ENCODE data around the gene EDIL3. TPM values are rescaled to one million over a fixed set of nuclear protein-coding genes. Genes with fewer than 3 reads are reported as not detected.

Gene EDIL3
- total and polyA plus RNA-seq, 12 donors: 4.6 to 59.7 (median 13.7) TPM

GRCh38 chr5:84272771-84273516 is 111.7 kb downstream of the EDIL3 start:
- TF ChIP-seq POLR2A (IDR thresholded peaks at IDR 0.05): no peak
- no peak for TF ChIP-seq CTCF (IDR thresholded peaks at IDR 0.05)
- 65 to 70% (median 69%) methylated on average over 6 of the region's 6 CpGs for WGBS, 4 donors
- H3K4me1 ChIP-seq (replicated peaks in 1 of 2): no peaks in the 10 kb centered on the region
- no peaks in the 10 kb centered on the region for H3K9me3 ChIP-seq (replicated peaks in 1 of 3)
- H3K36me3 ChIP-seq (replicated peaks in 1 of 2): no peaks in the 10 kb centered on the region
- no peak for DNase-seq
- H3K4me3 ChIP-seq: no peak overlapping the region
- no peak overlapping the region for H3K27ac ChIP-seq
- no peaks in the 10 kb centered on the region for H3K27me3 ChIP-seq
- intact Hi-C loops (cut with DNase I): loop anchor here in 1 of 2 donors (10.0 kb wide), 1 partner anchor 772 kb away; no protein-coding TSS in a partner anchor

DNA sequence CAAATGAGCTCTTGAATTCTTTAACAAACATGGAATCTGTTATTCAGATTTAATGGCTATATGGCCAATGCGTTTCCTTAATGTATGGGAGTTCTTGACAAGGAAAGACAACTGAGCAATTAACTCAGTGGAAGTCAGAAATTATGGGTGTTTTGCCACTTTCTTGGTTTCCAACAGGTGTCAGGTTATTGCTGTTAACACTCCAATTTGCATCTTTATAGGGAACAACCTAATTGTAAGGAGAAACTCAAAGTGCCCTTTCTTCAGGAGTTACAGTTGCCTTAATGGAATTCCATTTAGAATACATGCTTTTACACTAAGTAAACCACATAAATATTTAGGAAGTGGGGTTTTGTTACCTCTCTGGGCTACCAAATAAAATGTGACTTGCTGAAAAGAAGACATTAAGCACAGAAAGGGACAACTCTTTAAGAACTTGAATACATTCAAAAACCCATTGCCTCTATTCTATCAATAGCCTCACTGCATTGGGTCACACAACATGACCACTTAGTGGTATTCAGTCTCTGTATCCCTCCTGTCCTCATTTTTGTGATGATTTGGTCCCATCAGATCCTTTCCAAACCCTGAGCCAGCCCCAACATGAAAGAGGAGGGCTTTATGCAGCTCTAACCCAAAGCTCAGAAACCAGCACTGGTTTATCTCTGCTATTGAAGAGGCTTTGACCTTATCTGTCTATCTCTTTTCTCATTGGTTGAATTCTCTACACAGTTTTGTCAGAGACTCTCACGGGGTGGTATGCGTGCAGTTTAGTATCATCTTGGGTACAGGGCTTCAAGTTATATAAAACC is 118.7 kb downstream of the EDIL3 start:
- intact Hi-C loops (cut with DNase I): no loop called here
- Histone ChIP-seq H3K4me1 (replicated peaks in 1 of 2) (no peaks in the 10 kb centered on the region), H3K27ac (no peak overlapping the region), H3K36me3 (replicated peaks in 1 of 2) (no peaks in the 10 kb centered on the region), H3K4me3 (no peak overlapping the region), H3K27me3 (no peaks in the 10 kb centered on the region), H3K9me3 (replicated peaks in 1 of 3) (no peaks in the 10 kb centered on the region)
- TF ChIP-seq POLR2A (IDR thresholded peaks at IDR 0.05) (no peak), CTCF (IDR thresholded peaks at IDR 0.05) (no peak)
- DNase-seq: no peak
- WGBS, 4 donors: 72 to 79% (median 75%) methylated on average over 3 of the region's 3 CpGs

GRCh38 chr5:84265130-84265529 is 119.5 kb downstream of the EDIL3 start:
- 49 to 67% (median 61%) methylated on average over 2 of the region's 2 CpGs for WGBS, 4 donors
- H3K9me3 ChIP-seq (replicated peaks in 1 of 3): no peaks in the 10 kb centered on the region
- H3K27ac ChIP-seq: no peak overlapping the region
- H3K27me3 ChIP-seq: no peaks in the 10 kb centered on the region
- intact Hi-C loops (cut with DNase I): no loop called here
- no peak for TF ChIP-seq CTCF (IDR thresholded peaks at IDR 0.05)
- no peak for TF ChIP-seq POLR2A (IDR thresholded peaks at IDR 0.05)
- H3K36me3 ChIP-seq (replicated peaks in 1 of 2): no peaks in the 10 kb centered on the region
- H3K4me1 ChIP-seq (replicated peaks in 1 of 2): no peaks in the 10 kb centered on the region
- no peak overlapping the region for H3K4me3 ChIP-seq
- no peak for DNase-seq

DNA sequence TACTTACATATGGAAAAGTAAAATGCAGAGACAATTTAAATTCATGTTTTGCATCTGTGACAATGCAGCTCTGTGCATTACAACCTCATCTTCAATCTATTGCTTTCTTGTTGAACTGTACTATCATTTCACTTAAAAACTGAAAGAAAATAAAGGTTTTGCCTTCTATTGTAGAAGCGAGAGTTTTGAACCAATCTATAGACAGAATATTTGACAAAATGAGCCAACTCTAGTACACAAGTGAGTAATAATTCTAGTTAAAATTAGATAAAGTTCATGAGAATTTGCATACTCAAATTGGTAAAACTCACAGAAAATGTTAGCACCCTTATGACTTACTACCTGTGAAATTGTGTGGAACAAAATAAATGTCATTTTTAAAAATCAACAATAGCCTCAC is 123.7 kb downstream of the EDIL3 start:
- WGBS, 4 donors: 86 to 98% (median 90%) methylated on average over 1 of the region's 1 CpG

More for the DNA sequence above, 123.7 kb downstream of the EDIL3 start:
- H3K36me3 ChIP-seq (replicated peaks in 1 of 2): no peaks in the 10 kb centered on the region
- intact Hi-C loops (cut with DNase I): no loop called here
- no peak overlapping the region for H3K27ac ChIP-seq
- H3K27me3 ChIP-seq: no peaks in the 10 kb centered on the region
- DNase-seq: no peak
- H3K4me1 ChIP-seq (replicated peaks in 1 of 2): no peaks in the 10 kb centered on the region
- no peaks in the 10 kb centered on the region for H3K9me3 ChIP-seq (replicated peaks in 1 of 3)
- H3K4me3 ChIP-seq: no peak overlapping the region
- TF ChIP-seq CTCF (IDR thresholded peaks at IDR 0.05) (no peak), POLR2A (IDR thresholded peaks at IDR 0.05) (no peak)
